Measurements from ENCODE around the gene CCNB2. TPM values are rescaled to one million over a fixed set of nuclear protein-coding genes. Genes with fewer than 3 reads are reported as not detected.

The CCNB2 gene
- total and polyA plus RNA-seq, 10 of the 15 experiments (the other 5 are each of a cell fraction or from before 2014, with no cell fraction given): 74.1 to 211 (median 103) TPM

- Histone ChIP-seq H3K79me2 (ENCODE audit: control insufficient read depth, insufficient read depth, low read length) (no peaks in the 10 kb centered on the region), H2AFZ (ENCODE audit: control insufficient read depth, low read depth, low read length) (no peak overlapping the region), H3K9ac (ENCODE audit: control insufficient read depth, insufficient read depth, low read length) (no peak overlapping the region), H3K4me3 (no peak overlapping the region), H3K4me2 (ENCODE audit: control insufficient read depth, insufficient read depth) (no peak overlapping the region), H3K9me3 (replicated peaks; ENCODE audit: control insufficient read depth, insufficient read depth, low read length) (no peaks in the 10 kb centered on the region), H3K27me3 (replicated peaks in 1 of 2; ENCODE audit: control insufficient read depth in 2 of 2, insufficient read depth in 2 of 2, low read length in 1 of 2) (no peaks in the 10 kb centered on the region), H4K20me1 (ENCODE audit: control insufficient read depth, insufficient read depth) (no peaks in the 10 kb centered on the region), H3K4me1 (ENCODE audit: control insufficient read depth, insufficient read depth, low read length) (no peaks in the 10 kb centered on the region), H3K36me3 (ENCODE audit: control insufficient read depth in 2 of 2, insufficient read depth in 2 of 2, low read length in 1 of 2) (peaks cover 15 to 38% of the 10 kb centered on the region in 2 experiments), H3K27ac (ENCODE audit: control insufficient read depth, insufficient read depth) (no peak overlapping the region)
- ChIA-PET CTCF (no interaction called here), RAD21 (ENCODE audit: unreplicated experiment) (no interaction called here), POLR2A (no interaction called here), SMC1A (ENCODE audit: uncharacterized antibody, unreplicated experiment) (no interaction called here)
- ATAC-seq (no peak), FAIRE-seq (no peak), DNase-seq (ENCODE audit: low read depth, low spot score) (no peak)
- TF ChIP-seq ZNF207 (IDR thresholded peaks at IDR 0.05; ENCODE audit: borderline replicate concordance): no peak
- TF ChIP-seq ZNF687 (IDR thresholded peaks at IDR 0.05): no peak
- TF ChIP-seq MEF2A (IDR thresholded peaks at IDR 0.05; ENCODE audit: insufficient read depth, low read depth, low read length): no peak
- TF ChIP-seq ATF2 (IDR thresholded peaks at IDR 0.05; ENCODE audit: low read length): no peak
- TF ChIP-seq CUX1 (IDR thresholded peaks at IDR 0.05; ENCODE audit: insufficient replicate concordance, low read depth, low read length): no peak
- TF ChIP-seq, protein P1, sequence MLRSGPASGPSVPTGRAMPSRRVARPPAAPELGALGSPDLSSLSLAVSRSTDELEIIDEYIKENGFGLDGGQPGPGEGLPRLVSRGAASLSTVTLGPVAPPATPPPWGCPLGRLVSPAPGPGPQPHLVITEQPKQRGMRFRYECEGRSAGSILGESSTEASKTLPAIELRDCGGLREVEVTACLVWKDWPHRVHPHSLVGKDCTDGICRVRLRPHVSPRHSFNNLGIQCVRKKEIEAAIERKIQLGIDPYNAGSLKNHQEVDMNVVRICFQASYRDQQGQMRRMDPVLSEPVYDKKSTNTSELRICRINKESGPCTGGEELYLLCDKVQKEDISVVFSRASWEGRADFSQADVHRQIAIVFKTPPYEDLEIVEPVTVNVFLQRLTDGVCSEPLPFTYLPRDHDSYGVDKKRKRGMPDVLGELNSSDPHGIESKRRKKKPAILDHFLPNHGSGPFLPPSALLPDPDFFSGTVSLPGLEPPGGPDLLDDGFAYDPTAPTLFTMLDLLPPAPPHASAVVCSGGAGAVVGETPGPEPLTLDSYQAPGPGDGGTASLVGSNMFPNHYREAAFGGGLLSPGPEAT (IDR thresholded peaks at IDR 0.05; ENCODE audit: low read depth): no peak
- intact Hi-C loops (cut with micrococcal nuclease; ENCODE audit: unreplicated experiment): no loop called here
- no TSS peak for BruUV-seq (replicated peaks)
- in situ Hi-C loops (cut with MboI): no loop called here
- 97% methylated on average over 5 of the region's 5 CpGs for WGBS (ENCODE audit: insufficient coverage, insufficient replicate concordance, low lambda C conversion rate, missing lambda C conversion rate)
These were observed 42.7 kb downstream of the CCNB2 start for GRCh38 chr15:59147666-59148065.

Measured in GM12878 (cell line).